Neural progenitor cell (in vitro differentiated cells): ENCODE measurements around the gene MYO7B.

ENCODE experiments used
- CTCF ChIP-seq: fragments of 200-600 bp; sonication (generic); IDR thresholded peaks from 2 replicates; pipeline ENCODE4 v1.5.1; 2017; ENCODE audit warnings: antibody characterized with exemption, mild to moderate bottlenecking
- EZH2 ChIP-seq: fragments of 200-600 bp; sonication (generic); IDR thresholded peaks from 2 replicates; pipeline ENCODE4 v1.6.1; 2017; ENCODE audit warnings: antibody characterized with exemption, mild to moderate bottlenecking, moderate library complexity

- TF ChIP-seq CTCF (no peak), EZH2 (no peak)
Observed at GRCh38 chr2:127665267-127665893, 129.9 kb downstream of the MYO7B start.
